ENCODE measurements around the gene PCNT. TPM values are rescaled to one million over a fixed set of nuclear protein-coding genes. Genes with fewer than 3 reads are reported as not detected.

PCNT gene, protein sequence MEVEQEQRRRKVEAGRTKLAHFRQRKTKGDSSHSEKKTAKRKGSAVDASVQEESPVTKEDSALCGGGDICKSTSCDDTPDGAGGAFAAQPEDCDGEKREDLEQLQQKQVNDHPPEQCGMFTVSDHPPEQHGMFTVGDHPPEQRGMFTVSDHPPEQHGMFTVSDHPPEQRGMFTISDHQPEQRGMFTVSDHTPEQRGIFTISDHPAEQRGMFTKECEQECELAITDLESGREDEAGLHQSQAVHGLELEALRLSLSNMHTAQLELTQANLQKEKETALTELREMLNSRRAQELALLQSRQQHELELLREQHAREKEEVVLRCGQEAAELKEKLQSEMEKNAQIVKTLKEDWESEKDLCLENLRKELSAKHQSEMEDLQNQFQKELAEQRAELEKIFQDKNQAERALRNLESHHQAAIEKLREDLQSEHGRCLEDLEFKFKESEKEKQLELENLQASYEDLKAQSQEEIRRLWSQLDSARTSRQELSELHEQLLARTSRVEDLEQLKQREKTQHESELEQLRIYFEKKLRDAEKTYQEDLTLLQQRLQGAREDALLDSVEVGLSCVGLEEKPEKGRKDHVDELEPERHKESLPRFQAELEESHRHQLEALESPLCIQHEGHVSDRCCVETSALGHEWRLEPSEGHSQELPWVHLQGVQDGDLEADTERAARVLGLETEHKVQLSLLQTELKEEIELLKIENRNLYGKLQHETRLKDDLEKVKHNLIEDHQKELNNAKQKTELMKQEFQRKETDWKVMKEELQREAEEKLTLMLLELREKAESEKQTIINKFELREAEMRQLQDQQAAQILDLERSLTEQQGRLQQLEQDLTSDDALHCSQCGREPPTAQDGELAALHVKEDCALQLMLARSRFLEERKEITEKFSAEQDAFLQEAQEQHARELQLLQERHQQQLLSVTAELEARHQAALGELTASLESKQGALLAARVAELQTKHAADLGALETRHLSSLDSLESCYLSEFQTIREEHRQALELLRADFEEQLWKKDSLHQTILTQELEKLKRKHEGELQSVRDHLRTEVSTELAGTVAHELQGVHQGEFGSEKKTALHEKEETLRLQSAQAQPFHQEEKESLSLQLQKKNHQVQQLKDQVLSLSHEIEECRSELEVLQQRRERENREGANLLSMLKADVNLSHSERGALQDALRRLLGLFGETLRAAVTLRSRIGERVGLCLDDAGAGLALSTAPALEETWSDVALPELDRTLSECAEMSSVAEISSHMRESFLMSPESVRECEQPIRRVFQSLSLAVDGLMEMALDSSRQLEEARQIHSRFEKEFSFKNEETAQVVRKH (N-terminal part only)
- 10 to 100 TPM; 54.4 to 55.5 TPM for total RNA-seq
- polyA plus RNA-seq (2013, experiment 1 of 2) = 20.4 TPM
- polyA plus RNA-seq (2013, experiment 2 of 2) = 25.7 TPM
- total RNA-seq = 23.9 to 178 (median 121) reads per million in 172 experiments

DNA sequence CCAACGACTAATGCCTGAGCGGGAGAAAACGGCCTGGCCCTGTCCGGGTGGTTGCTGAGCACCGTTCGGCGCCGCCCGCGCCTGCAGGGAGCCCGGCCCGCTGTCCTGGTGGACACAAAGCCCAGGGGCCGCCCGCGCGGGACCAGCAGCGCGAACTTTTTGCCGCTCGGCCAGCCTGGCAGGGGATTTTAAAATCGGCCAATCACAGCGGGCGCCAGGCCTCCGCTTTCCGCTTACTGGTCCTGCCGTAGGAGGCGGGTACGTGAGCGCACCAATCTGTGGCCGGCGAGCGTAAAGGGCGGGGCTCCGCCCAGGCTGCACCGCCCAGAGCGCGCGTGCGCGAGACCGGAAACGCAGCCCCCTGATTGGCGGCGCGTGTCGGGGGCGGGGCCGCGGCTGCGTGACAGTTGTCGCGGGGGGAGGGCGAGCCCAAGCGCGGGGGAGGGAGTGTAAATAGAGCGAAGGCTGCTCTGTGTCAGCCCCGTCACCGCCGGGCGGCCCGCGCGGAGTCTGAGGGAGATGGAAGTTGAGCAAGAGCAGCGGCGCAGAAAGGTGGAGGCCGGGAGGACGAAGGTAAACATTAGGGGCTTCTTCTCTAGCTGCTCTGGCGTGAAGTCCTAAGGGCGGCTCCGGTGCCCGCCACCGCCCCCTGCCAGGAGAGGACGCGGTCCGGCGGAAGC, at the start of gene PCNT, which contains the start of gene C21orf58:
Gene PCNT (plus strand): TSS at position 447 of the 680 bp plus-strand sequence. CDS start 73 bp downstream, at position 520.
Gene C21orf58 (minus strand): TSS at position 161 of the 680 bp plus-strand sequence. CDS start 1,132 bp downstream, outside the sequence.
- peaks cover 28% of the 10 kb centered on the region for H3K4me1 ChIP-seq (ENCODE audit: insufficient read depth, low read length)
- no peak for TF ChIP-seq CTCF (IDR thresholded peaks at IDR 0.05)
- POLR2A ChIA-PET = no interaction called here

DNA sequence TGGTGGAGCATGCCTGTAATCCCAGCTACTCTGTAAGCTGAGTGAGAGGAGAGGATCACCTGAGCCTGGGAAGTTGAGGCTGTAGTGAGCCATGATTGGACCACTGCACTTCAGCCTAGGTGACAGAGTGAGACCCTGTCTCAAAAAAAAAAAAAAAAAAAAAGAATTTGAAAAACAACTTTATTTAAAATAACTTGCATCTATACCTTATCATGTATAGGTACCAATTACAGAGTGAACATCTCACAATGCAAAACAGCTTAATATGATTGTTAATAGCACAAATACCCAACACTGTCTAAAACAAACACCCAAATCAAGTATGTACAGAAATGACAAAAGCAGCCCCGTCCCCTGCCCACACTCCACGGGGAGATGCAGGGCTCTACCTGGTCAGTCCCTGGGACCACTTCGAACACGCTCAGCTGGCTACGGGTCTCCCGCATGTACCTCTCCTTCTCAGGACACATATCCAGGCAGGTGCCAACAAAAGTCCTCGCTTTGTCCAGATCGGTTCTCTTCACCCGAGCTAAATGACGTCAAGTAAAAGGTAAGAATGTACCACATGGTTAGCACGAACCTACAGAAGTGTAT, 49.1 kb upstream of the PCNT start:
- peaks cover 79% of the 10 kb centered on the region for H3K36me3 Mint-ChIP-seq (ENCODE audit: low read depth)
- Histone ChIP-seq H3K27ac (ENCODE audit: low read depth in 1 of 2, low read length in 2 of 2) (no peak overlapping the region), H3K4me1 (ENCODE audit: insufficient read depth, low read length) (peaks cover 4% of the 10 kb centered on the region), H3K4me3 (ENCODE audit: low read length) (no peak overlapping the region), H3K36me3 (ENCODE audit: insufficient read depth, low read length) (peaks cover 90% of the 10 kb centered on the region), H3K9me3 (ENCODE audit: control insufficient read depth in 1 of 2, insufficient read depth in 1 of 2, low read length in 2 of 2) (no peaks in the 10 kb centered on the region), H3K27me3 (ENCODE audit: control insufficient read depth in 1 of 2, insufficient read depth in 2 of 2, low read length in 2 of 2) (no peaks in the 10 kb centered on the region)
- POLR2A ChIA-PET = no interaction called here
- DNase-seq (no peak), ATAC-seq (ENCODE audit: poor library complexity) (no peak)
- TF ChIP-seq CTCF (IDR thresholded peaks at IDR 0.05) = no peak
- no peaks in the 10 kb centered on the region for H3K9me3 Mint-ChIP-seq
- intact Hi-C loops (cut with DNase I, micrococcal nuclease) = no loop called here
- no peaks in the 10 kb centered on the region for H3K27me3 Mint-ChIP-seq
- H3K27ac Mint-ChIP-seq = no peak overlapping the region
- CTCF ChIA-PET = no interaction called here
- H3K4me1 Mint-ChIP-seq (ENCODE audit: low read depth) = peaks cover 7% of the 10 kb centered on the region
- no peak overlapping the region for H3K4me3 Mint-ChIP-seq

More for the DNA sequence above, at the start of gene PCNT, which contains the start of gene C21orf58:
- Mint-ChIP-seq H3K27me3 (no peaks in the 10 kb centered on the region), H3K4me1 (ENCODE audit: low read depth) (peaks cover 39% of the 10 kb centered on the region), H3K4me3 (peak within 1 kb of the TSS; percentile 96), H3K36me3 (ENCODE audit: low read depth) (peaks cover 33% of the 10 kb centered on the region), H3K9me3 (no peaks in the 10 kb centered on the region), H3K27ac (peak within 1 kb of the TSS; percentile 99)
- intact Hi-C loops (cut with DNase I, micrococcal nuclease) = loop anchor here (1.0 to 10.0 kb wide), 9 partner anchors 37 to 1039 kb away; partner anchors contain the start of genes YBEY (in 2 of the 2), COL6A1 (in 1 of the 2), DIP2A (in 1 of the 2) and MCM3AP (in 1 of the 2)
- Histone ChIP-seq H3K9me3 (ENCODE audit: control insufficient read depth in 1 of 2, insufficient read depth in 1 of 2, low read length in 2 of 2) (no peaks in the 10 kb centered on the region), H3K27ac (ENCODE audit: low read depth in 1 of 2, low read length in 2 of 2) (peak within 1 kb of the TSS; percentile 96 to 100), H3K36me3 (ENCODE audit: insufficient read depth, low read length) (peaks cover 7% of the 10 kb centered on the region), H3K4me3 (ENCODE audit: low read length) (peak within 1 kb of the TSS; percentile 96), H3K27me3 (ENCODE audit: control insufficient read depth in 1 of 2, insufficient read depth in 2 of 2, low read length in 2 of 2) (no peaks in the 10 kb centered on the region)
- DNase-seq (peak; percentile 95 to 99 (median 98)), ATAC-seq (ENCODE audit: poor library complexity) (peak; percentile 81)
- CTCF ChIA-PET = interaction anchor here (1.0 kb wide), 1 partner anchor 181 kb away, joined by 3 read pairs; no protein-coding TSS in a partner anchor
